HG03469 (cell line): ENCODE measurements around the gene GFRA1.

Source experiments
- ATAC-seq: cut with Tn5 transposase; IDR thresholded peaks from one replicate; pipeline ENCODE4 v1.9.1; 2021; ENCODE audit warnings: mild to moderate bottlenecking, moderate library complexity, moderate number of reproducible peaks; ENCODE audit not compliant: unreplicated experiment

GFRA1 gene

DNA sequence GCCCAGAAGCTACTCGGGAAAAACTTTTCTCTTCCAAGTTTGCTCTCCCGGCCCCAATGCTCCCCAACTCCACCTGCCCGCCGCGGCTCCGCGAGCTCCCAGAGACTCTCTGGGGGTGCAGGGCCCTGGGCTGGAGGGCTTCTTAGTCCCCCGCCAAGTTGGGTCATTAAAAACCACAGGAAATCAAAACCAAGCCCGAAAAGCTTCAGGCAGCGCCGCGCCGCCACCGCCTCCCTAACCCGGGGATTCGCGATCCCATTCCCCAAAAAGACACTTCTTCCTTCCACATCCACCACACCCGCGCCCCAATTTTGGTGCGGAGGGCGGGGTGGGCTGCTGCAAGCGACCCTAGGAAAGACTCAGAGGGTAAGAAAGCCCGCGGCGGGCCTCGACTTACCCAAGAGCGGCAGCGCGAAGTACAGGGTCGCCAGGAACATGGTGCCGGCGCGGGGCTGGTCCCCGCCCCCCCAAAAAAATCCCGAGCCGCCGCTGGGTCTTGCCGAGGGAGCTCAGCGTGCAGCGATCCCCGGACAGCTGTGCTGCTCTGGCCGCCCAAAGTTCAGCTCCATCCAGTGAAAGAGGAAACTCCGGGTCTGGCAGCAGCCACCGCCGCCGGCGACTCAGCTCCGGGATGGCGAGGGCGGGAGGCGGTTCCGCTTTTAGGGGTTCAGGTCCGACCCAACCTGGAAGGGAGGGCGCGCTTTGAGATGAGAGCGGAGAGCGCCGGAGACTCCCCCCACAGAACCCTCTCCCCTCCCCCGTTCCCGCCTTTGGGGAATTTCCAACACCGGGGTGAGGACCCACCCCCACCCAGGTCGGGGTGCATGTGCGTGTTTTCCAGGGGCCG lies 1.2 kb downstream of the GFRA1 start:
- no peak for ATAC-seq

DNA sequence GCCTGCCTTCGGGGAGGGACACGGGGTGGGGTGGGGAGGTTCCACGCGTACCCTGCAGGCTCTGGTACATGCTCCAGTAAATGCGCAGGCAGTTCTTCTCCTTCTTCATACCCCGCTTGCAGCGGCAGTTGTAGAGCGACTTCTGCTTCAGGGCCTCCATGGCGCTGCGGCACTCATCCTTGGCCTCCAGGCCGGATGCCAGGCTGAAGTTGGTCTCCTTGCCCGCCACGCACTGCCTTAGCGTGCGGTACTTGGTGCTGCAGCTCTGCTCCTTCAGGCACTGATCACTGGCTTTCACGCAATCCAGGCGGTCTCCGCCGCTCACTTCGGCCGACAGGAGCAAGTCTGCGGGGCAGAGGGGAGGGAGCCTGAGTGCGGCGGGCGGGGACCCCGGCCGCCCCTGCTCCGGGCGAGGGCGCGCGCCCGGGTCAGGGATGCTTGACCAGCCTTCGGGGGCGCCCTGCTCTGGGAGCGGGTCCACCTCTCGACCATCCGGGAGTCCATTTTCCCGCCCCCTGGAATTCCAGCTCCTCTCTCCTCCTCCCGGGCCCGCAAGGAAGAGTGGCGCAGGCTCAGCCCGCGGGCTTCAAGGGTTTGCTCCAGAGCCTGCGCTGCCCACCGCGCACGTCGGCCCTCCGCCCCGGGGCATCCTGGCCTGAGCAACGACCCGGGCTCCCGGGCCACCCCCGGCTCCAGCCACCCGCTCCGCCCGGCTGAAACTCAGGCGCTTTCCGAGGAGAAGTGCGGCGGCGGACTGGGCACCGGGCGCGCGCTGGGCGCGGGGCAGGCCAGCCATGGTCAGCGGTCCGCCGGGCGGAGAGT lies 2.0 kb downstream of the GFRA1 start:
- ATAC-seq = no peak

DNA sequence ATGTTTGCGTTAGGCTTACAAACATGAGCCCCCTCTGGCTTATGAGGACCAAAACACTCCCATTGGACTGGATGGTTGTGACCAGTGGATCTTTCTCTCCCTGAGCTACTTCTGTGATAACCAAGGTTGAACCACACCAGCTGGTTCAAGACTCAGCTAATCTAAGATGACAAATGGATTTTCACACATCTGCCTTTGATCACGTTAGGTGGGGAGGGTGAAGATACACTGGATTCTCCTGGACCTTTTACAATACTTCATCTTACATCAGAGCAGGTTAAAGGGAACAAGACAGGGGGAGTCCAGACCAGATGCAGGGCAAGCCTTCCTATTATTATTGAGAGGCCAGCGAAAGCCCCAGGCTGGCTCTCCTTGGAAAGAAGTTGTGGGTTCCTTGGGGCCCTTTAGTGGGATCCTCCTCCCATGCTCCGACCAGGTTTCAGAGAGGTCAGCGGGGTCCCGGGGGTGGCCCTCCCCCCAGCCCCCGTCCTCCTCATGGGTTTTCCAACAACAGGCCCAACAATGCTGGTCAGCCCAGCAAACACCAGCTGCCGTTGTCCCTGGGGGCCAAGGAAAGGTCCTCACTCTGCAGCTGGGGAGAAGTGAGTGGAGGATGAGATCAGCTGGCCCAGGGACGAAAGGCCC lies 2.8 kb downstream of the GFRA1 start:
- ATAC-seq = no peak

DNA sequence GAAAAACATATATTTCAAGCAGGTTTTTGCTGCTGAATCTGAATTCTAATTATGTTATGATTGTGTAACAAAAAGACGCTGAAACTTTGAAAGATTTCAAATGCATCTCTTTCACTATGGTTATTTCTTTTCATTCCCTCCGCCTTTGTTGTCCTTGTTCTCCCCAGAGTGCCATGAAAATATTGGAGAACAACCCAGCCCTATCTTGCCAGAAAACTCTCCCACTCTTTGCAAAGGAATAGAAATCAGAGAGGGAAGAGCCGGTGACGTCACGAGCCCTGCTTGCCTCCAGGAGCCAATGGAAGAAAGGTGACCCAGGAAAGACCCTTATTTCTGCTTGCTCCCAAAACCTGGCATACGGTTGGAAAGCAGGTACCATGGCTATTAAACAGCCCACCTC lies 3.4 kb downstream of the GFRA1 start:
- ATAC-seq = no peak

DNA sequence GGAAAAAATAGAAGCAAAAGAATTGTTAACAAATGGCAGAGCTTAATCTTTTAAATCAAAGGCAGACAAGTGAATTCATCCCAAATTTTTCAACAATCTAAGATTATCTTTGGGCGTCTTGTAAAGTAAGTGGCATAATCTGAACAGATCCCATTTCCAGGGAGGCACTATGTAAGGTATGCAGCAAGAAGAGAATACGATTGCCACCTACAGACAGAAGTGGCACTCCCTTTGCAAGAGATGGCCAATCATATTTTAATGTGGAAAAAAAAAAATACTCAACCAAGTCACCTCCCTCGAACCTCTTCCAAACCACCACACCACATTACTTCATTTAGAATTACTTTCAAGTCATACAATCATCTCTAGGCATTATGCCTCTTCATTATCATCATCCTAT lies 4.0 kb downstream of the GFRA1 start:
- no peak for ATAC-seq

DNA sequence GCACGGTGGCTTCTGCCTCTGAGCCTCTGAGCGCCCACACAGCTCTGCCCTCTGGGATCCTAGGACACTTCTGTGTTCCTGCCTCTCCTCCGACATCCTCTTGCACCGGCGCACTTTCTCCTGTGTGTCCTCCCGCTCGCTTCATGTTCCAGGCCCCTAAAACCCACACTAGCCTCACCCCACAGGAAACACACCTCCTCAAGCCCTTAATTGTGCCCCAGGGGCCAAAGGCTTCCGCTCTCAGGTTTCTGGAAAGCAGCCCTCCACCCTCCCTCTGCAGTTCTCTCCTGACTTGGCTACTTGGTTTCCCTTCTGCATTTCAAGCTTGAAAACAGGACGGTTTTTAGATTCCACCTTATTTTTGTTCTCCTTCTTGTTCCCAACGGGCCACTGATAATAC lies 7.3 kb downstream of the GFRA1 start:
- no peak for ATAC-seq

DNA sequence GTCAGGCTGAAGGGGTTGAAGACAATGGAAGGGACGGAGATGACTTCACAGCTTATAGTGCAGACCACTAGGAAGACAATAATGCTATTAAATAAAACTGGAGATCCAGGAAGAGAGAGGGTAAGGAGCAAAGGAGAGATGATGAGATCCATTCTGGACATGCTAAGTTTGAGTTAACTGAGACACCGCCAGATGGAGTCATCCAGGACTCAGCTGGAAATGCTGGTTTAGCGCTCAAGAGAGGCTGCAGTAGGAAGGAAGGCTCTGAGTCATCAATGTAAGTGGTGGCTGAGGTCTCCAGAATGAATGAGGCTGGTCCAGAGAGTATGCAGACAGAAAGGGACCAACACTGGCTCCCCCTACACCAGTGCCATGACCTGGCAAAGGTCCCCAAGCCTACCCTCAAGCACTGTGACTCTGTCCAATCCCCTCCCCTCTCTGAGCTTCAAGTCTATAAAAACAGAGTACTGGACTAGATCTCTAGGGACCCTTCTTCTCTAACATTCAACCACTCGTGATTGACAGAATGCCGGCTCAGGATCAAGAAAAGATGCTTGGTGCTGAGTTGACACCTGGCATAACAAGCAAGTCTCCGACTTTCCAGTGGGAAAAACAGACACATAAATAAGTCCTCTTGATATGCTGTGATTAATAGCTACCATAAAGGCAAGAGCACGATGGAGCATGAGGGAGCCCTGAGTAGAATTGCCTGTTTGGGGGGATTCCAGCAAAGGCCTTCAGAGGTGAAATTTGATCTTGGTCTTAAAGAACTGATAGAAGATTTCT lies 8.9 kb downstream of the GFRA1 start:
- ATAC-seq = no peak

DNA sequence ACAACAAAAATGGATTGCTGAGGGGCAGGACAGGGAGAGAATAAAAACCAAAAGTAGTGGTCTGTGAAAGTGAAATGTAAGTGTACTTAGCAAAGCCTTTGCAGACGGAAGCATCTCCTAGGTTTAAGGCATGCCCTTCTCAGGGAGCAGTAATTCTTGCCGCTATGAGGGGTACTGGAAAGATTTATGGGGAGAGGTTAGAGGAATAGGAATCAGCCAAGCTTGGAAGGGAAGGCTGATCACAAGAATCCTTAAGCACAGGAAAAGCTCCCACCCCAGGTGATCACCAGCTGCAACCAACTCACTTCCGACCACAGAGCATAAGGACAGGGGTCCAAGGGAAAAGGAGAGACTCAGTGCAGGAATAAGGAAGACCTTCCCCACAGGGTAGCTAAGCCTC lies 10.3 kb downstream of the GFRA1 start:
- no peak for ATAC-seq

DNA sequence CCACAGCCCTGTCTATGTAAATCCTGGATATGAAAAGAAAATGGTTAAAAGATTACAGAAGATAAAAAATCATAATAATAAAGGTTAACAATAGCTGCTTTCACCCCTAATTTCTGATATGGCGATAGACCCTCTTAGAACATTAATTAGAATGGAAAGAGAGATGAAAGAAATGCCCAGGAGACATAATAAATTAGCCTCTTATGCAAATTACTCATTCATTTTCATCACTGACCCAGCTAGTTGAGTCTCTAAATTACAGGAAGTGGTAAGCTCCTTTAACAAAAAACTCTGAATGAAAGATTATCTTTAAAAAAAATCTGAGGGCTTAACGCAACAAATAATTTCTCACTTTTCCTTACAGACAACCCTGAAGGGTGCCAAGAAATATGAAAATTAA lies 12.4 kb downstream of the GFRA1 start:
- no peak for ATAC-seq

DNA sequence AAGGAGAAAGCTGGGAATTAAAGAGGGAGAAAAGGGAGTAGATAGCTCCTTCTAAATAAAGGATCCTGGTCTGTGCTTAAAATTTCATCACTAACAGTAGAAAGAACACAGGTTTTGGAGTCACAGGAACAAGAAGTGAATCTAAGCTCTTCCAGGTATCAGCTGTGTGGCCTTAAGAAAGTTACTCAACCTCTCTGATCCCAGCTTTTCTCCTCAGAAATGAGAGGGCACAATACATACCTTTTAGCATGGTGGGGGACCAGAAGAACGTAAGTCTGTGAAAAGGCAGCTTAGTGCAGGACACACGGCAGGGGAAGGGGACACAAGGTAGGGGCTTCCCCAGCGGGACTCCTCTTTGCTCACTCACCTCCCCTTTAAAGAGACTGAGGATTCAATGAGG lies 13.4 kb downstream of the GFRA1 start:
- no peak for ATAC-seq

DNA sequence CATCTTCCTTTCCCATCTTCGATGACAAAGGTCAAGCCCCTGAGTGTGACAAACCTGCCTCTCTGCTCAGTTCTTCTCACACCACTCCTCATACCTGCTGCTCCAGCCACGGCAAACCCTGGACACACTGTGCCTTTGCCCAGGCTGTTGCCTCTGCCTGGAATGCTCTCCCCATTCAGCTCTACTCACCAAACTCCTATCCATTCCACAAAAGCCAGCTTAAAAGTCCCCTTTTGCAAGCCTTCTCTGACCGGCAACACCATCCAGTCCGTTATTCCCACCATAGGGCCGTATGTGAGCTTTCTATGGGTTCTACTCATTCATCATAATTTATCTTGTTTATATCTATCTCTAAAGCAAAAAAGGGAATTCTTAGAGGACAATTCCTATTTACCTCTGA lies 15.2 kb downstream of the GFRA1 start:
- ATAC-seq = no peak

DNA sequence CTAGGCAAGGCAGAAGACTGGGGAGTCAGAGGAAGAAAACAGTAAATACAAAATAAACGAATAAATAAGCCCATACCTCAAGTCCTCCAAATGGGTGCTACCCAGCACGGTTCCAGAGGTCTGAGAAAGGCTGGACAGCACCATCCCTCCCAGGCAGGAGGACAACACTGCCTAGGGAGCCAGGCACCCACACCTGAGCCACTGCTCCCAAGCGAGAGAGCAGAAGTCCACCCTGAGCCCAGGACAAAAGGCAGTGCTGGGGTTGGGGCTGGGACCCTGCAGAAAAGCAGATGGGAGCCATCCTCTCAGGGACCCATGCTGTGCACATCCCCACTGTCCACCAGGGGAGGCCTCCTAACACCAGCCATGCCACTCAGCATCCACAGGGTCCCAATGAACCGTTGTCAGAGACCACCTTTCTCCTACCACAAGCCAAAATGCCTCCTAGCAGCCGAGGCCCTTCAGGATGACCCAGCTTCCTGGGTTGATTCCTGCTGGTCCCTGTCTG lies 16.2 kb downstream of the GFRA1 start:
- no peak for ATAC-seq

DNA sequence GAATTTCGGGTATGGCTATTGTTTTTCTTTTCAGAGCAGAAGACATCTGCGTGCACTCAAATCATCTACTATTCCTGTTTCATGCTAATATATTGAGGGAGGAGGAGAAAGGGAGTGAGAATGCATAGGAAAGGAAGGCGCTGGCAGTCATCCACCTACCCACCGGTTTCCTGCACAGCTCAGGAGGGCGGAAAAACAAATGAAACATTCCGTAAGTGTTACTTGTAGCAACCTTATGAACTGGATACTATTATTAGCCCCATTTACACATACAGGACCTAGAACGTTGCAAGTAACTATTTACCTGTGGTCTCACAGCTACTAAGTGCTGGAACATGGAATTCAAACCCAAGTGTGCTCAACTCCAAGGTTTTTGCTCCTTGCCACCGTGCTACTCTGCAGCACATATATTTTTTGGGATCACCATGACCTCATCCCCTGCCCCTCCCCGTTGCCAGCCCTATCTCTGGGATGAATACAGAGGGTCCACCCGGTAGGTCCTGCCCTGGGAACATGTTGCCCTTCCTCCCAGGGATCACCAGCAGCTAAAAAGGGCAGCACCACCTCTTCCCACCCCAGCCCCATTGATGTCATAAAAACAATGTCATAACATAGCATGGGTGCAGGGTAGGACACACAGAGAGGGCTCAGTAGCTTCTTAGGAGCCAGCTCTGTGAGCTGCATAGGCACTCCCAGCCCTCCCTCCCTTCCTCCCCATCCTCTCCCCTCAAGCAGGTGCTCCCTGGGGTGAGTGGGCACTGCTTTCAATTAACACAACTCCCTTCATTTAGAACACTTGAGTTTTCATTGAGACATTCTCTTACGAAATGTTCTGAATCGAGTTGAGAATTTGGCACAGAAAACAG lies 16.9 kb downstream of the GFRA1 start:
- no peak for ATAC-seq

DNA sequence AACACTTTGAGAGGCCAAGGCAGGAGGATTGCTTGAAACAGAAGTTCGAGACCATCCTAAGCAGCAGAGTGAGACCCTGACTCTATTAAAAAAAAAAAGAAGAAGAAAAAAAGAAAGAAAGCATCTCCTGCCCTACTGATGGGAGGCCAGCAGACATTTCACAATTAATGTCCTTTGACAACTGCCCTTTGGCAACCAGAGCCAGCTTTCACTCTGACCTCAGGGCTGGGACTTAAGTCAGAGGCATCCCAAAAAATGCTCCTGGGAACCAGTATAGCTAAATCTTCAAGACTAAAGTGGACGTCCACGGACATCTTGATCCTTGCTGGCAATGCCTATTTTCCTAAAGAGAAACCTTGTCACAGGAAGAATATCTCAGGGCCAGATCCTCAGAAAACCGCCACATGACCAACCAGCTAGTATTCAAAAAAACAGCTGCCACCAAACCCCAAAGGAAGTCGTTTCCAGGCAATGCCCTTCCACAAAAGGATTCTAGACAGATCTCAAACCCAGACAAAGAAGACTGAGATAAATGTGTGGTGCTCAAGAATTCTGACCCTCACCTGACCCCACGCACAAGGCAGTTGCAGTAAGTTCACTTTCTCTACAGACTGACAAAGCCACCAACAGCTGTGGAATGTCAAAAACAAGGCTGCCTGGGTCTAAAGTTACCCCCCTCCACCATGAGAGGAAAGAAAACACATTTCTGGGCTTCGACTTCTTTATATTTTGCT lies 18.4 kb downstream of the GFRA1 start:
- no peak for ATAC-seq

DNA sequence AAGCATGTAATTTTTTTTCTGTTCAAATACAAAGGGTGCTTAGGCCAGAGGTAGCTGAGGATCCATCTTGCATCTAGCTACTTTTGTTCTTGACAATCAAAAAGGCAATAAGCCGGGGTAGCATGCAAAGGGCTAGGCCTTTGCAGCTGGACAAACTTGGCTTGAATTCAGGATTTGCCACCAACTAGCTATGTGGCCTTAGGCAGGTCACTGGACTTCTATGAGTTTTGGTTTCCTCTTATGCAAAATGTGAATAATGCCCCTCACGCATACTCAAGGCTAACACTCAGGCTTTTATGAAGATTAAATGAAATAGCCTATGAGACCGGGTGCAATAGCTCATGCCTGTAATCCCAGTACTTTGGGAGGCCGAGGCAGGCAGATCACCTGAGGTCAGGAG lies 19.3 kb downstream of the GFRA1 start:
- no peak for ATAC-seq

DNA sequence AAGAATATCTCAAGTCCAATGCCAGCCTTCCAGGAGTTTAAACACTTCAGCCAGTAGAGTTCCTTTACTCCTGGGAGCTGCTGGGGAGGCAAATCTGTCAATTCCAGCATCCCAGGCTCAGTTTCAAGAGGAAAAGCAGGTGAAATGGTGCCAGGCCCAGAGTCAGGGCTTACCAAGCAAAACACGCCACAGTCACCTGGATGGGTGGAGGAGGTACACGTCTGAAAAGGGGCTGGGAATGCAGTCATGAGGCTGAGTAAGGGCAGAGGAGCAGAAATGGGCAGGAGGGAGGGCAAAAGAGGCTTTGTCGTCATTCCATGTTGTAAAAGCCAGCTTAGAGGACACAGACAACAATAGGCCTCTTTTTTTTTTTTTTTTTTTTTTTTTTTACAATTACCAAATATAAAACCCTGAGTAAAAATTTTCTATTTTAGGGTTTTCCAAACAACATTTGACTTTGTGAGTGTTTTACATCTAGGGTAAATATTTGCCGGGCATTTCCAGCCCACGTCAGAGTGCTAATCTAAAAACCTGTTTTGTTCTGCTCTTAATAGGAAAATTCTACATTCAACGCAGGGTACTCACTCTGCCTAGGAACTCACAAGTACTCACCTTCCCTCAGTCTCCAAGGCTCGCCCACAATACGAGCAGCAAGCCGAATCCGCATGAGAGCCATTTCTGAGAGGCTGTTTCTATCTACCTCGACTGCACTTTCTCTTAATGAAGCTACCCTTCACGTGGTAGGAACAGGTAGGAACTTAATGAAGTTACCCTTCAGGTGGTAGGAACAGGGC lies 21.2 kb downstream of the GFRA1 start:
- no peak for ATAC-seq

DNA sequence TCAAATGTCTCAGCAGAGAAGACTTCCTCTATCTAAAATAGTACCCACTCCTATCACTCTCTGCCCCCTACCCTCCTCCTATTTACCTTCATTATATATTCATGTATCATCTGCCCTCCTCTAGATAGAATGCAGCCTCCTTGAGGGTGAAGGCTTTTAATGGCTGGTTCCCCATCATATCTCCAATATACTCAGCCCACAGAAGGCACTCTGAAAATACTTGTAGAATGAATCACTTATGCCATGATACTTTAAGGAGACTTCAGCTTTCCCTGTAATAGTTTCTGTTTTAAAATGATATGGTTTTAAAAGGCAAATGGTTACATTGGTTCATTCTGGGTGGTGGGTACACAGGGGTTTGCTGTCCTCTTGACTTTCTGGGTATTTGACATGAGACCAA lies 25.3 kb downstream of the GFRA1 start:
- ATAC-seq = no peak

DNA sequence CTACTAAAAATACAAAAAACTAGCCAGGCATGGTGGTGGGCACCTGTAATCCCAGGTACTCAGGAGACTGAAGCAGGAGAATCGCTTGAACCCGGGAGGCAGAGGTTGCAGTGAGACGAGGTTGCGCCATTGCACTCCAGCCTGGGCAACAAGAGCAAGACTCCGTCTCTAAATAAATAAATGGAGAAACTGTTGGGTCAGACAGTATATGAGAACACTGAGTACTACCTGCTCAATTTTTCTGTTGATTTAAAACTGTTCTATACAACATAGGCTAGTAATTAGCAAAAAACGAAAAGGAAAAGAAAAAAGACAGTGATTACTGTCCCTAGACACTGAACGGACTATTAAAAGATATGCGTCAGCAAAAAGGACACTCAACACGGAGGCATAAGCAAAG lies 26.7 kb downstream of the GFRA1 start:
- ATAC-seq = no peak
